SK-N-SH treated with all-trans-retinoic acid at 6 μM for 48 hours (cell line): ENCODE measurements around the gene ARSJ.

Source experiments
- ATAC-seq: fragments of 200-7000 bp; cut with Tn5 transposase; 3 replicates; pipeline ENCODE4 v1.9.1; 2020; ENCODE audit warnings: mild to moderate bottlenecking, moderate library complexity
- ARNTL ChIP-seq: fragments of 450-650 bp; formaldehyde crosslinking; IDR thresholded peaks from 2 replicates; pipeline ENCODE4 v1.5.0; 2020; ENCODE audit warnings: low read depth, mild to moderate bottlenecking, moderate library complexity, borderline replicate concordance
- BACH2 ChIP-seq: fragments of 250-450 bp; sonication (Bioruptor Pico); IDR thresholded peaks from 2 replicates; pipeline ENCODE4 v1.9.0; 2021; ENCODE audit warnings: mild to moderate bottlenecking, borderline replicate concordance
- CSDC2 ChIP-seq: fragments of 250-450 bp; sonication (Bioruptor Pico); IDR thresholded peaks from 2 replicates; pipeline ENCODE4 v1.5.0; 2020; ENCODE audit warnings: mild to moderate bottlenecking, moderate library complexity
- GLIS3 ChIP-seq: fragments of 250-450 bp; sonication (Bioruptor Pico); IDR thresholded peaks from 2 replicates; pipeline ENCODE4 v1.5.0; 2020; ENCODE audit warnings: mild to moderate bottlenecking, moderate library complexity
- ISL1 ChIP-seq: fragments of 250-450 bp; sonication (Bioruptor Pico); IDR thresholded peaks from 2 replicates; pipeline ENCODE4 v2.1.2; 2022; ENCODE audit warnings: mild to moderate bottlenecking, moderate library complexity
- PPARA ChIP-seq: fragments of 250-450 bp; sonication (Bioruptor Pico); IDR thresholded peaks from 2 replicates; pipeline ENCODE4 v1.5.0; 2020; ENCODE audit warnings: mild to moderate bottlenecking, borderline replicate concordance
- TCF4 ChIP-seq: fragments of 250-450 bp; sonication (Bioruptor Pico); IDR thresholded peaks from 2 replicates; pipeline ENCODE4 v1.8.0; 2021; ENCODE audit warnings: mild to moderate bottlenecking, moderate library complexity, borderline replicate concordance
- TOX ChIP-seq: fragments of 250-450 bp; sonication (Bioruptor Pico); IDR thresholded peaks from 2 replicates; pipeline ENCODE4 v1.8.0; 2021; ENCODE audit warnings: mild to moderate bottlenecking, moderate library complexity, borderline replicate concordance
- ZC3H10 ChIP-seq: fragments of 250-450 bp; sonication (Bioruptor Pico); IDR thresholded peaks from 2 replicates; pipeline ENCODE4 v1.5.1; 2021; ENCODE audit warnings: mild to moderate bottlenecking, moderate library complexity
- ZFP3 ChIP-seq: fragments of 250-450 bp; sonication (Bioruptor Pico); IDR thresholded peaks from 2 replicates; pipeline ENCODE4 v1.5.0; 2020; ENCODE audit warnings: mild to moderate bottlenecking, moderate library complexity
- ZFP30 ChIP-seq: fragments of 450-650 bp; formaldehyde crosslinking; IDR thresholded peaks from 2 replicates; pipeline ENCODE4 v1.5.0; 2022; ENCODE audit warnings: mild to moderate bottlenecking, moderate library complexity
- ZNF565 ChIP-seq: fragments of 450-650 bp; formaldehyde crosslinking; conservative IDR thresholded peaks from 2 replicates; pipeline ENCODE4 v1.5.0; 2020; ENCODE audit warnings: low read depth, mild to moderate bottlenecking, moderate library complexity
- ZNF70 ChIP-seq: fragments of 450-650 bp; formaldehyde crosslinking; IDR thresholded peaks from 2 replicates; pipeline ENCODE4 v1.5.0; 2020; ENCODE audit warnings: mild to moderate bottlenecking, moderate library complexity
- ZNF8 ChIP-seq: fragments of 450-650 bp; formaldehyde crosslinking; IDR thresholded peaks from 2 replicates; pipeline ENCODE4 v1.5.0; 2020; ENCODE audit warnings: mild to moderate bottlenecking, moderate library complexity
- TF ChIP-seq, protein P1 (sequence below): fragments of 250-450 bp; sonication (Bioruptor Pico); IDR thresholded peaks from 2 replicates; pipeline ENCODE4 v1.5.1; 2020; ENCODE audit warnings: low read depth, mild to moderate bottlenecking, moderate library complexity
- TF ChIP-seq, protein P2 (sequence below): fragments of 250-450 bp; sonication (Bioruptor Pico); IDR thresholded peaks from 2 replicates; pipeline ENCODE4 v1.8.0; 2020; ENCODE audit warnings: mild to moderate bottlenecking, moderate library complexity, borderline replicate concordance
- TF ChIP-seq, protein P3 (sequence below): fragments of 250-450 bp; sonication (Bioruptor Pico); IDR thresholded peaks from 2 replicates; pipeline ENCODE4 v1.8.0; 2021; ENCODE audit warnings: low read depth, mild to moderate bottlenecking, moderate library complexity, borderline replicate concordance
- TF ChIP-seq, protein P4 (sequence below): fragments of 250-450 bp; sonication (Bioruptor Pico); IDR thresholded peaks from 2 replicates; pipeline ENCODE4 v1.5.1; 2021; ENCODE audit warnings: mild to moderate bottlenecking, moderate library complexity
- TF ChIP-seq, protein P5 (sequence below): fragments of 250-450 bp; sonication (Bioruptor Pico); IDR thresholded peaks from 2 replicates; pipeline ENCODE4 v1.5.0; 2020; ENCODE audit warnings: mild to moderate bottlenecking, moderate library complexity

The ARSJ gene

DNA sequence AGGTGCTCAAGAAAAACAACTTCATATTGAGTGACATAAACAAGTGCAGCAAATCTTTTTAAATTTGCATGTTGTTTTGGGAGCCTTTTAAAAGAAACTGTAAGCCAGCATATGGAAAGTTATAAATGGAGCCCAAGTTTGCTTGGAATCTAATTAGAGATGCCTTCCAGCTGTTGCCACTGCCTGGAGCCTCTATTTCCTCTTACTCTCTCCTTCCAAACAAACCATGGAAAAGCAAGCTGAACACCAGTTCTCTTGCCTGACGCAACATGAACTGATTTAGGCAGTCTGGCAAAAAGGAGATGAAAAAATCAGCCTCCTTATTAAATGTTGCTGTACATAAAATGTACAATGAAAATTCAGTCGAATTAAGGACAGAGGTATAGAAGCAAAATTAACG is 21.5 kb downstream of the ARSJ start:
- TF ChIP-seq, protein P1, sequence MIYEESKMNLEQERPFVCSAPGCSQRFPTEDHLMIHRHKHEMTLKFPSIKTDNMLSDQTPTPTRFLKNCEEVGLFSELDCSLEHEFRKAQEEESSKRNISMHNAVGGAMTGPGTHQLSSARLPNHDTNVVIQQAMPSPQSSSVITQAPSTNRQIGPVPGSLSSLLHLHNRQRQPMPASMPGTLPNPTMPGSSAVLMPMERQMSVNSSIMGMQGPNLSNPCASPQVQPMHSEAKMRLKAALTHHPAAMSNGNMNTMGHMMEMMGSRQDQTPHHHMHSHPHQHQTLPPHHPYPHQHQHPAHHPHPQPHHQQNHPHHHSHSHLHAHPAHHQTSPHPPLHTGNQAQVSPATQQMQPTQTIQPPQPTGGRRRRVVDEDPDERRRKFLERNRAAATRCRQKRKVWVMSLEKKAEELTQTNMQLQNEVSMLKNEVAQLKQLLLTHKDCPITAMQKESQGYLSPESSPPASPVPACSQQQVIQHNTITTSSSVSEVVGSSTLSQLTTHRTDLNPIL: no peak
- TF ChIP-seq, protein P2, sequence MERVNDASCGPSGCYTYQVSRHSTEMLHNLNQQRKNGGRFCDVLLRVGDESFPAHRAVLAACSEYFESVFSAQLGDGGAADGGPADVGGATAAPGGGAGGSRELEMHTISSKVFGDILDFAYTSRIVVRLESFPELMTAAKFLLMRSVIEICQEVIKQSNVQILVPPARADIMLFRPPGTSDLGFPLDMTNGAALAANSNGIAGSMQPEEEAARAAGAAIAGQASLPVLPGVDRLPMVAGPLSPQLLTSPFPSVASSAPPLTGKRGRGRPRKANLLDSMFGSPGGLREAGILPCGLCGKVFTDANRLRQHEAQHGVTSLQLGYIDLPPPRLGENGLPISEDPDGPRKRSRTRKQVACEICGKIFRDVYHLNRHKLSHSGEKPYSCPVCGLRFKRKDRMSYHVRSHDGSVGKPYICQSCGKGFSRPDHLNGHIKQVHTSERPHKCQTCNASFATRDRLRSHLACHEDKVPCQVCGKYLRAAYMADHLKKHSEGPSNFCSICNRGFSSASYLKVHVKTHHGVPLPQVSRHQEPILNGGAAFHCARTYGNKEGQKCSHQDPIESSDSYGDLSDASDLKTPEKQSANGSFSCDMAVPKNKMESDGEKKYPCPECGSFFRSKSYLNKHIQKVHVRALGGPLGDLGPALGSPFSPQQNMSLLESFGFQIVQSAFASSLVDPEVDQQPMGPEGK (CRISPR knock-in tag): no peak
- no peak for TF ChIP-seq GLIS3 (CRISPR knock-in tag)
- no peak for TF ChIP-seq ZC3H10 (CRISPR knock-in tag)
- TF ChIP-seq ZNF8 (CRISPR knock-in tag): no peak
- TF ChIP-seq, protein P3, sequence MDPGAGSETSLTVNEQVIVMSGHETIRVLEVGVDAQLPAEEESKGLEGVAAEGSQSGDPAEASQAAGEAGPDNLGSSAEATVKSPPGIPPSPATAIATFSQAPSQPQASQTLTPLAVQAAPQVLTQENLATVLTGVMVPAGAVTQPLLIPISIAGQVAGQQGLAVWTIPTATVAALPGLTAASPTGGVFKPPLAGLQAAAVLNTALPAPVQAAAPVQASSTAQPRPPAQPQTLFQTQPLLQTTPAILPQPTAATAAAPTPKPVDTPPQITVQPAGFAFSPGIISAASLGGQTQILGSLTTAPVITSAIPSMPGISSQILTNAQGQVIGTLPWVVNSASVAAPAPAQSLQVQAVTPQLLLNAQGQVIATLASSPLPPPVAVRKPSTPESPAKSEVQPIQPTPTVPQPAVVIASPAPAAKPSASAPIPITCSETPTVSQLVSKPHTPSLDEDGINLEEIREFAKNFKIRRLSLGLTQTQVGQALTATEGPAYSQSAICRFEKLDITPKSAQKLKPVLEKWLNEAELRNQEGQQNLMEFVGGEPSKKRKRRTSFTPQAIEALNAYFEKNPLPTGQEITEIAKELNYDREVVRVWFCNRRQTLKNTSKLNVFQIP (CRISPR knock-in tag): no peak
- TF ChIP-seq, protein P4, sequence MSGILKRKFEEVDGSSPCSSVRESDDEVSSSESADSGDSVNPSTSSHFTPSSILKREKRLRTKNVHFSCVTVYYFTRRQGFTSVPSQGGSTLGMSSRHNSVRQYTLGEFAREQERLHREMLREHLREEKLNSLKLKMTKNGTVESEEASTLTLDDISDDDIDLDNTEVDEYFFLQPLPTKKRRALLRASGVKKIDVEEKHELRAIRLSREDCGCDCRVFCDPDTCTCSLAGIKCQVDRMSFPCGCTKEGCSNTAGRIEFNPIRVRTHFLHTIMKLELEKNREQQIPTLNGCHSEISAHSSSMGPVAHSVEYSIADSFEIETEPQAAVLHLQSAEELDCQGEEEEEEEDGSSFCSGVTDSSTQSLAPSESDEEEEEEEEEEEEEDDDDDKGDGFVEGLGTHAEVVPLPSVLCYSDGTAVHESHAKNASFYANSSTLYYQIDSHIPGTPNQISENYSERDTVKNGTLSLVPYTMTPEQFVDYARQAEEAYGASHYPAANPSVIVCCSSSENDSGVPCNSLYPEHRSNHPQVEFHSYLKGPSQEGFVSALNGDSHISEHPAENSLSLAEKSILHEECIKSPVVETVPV (CRISPR knock-in tag): no peak
- TF ChIP-seq ARNTL (CRISPR knock-in tag): no peak
- no peak for TF ChIP-seq BACH2 (CRISPR knock-in tag)
- no peak for TF ChIP-seq ZFP3 (CRISPR knock-in tag)
- TF ChIP-seq ZNF70 (CRISPR knock-in tag): no peak
- no peak for TF ChIP-seq ISL1 (CRISPR knock-in tag)
- TF ChIP-seq, protein P5, sequence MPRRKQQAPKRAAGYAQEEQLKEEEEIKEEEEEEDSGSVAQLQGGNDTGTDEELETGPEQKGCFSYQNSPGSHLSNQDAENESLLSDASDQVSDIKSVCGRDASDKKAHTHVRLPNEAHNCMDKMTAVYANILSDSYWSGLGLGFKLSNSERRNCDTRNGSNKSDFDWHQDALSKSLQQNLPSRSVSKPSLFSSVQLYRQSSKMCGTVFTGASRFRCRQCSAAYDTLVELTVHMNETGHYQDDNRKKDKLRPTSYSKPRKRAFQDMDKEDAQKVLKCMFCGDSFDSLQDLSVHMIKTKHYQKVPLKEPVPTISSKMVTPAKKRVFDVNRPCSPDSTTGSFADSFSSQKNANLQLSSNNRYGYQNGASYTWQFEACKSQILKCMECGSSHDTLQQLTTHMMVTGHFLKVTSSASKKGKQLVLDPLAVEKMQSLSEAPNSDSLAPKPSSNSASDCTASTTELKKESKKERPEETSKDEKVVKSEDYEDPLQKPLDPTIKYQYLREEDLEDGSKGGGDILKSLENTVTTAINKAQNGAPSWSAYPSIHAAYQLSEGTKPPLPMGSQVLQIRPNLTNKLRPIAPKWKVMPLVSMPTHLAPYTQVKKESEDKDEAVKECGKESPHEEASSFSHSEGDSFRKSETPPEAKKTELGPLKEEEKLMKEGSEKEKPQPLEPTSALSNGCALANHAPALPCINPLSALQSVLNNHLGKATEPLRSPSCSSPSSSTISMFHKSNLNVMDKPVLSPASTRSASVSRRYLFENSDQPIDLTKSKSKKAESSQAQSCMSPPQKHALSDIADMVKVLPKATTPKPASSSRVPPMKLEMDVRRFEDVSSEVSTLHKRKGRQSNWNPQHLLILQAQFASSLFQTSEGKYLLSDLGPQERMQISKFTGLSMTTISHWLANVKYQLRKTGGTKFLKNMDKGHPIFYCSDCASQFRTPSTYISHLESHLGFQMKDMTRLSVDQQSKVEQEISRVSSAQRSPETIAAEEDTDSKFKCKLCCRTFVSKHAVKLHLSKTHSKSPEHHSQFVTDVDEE (CRISPR knock-in tag): no peak
- TF ChIP-seq TOX (CRISPR knock-in tag): no peak
- no peak for TF ChIP-seq ZNF565 (CRISPR knock-in tag)
- no peak for TF ChIP-seq TCF4 (CRISPR knock-in tag)
- no peak for TF ChIP-seq CSDC2 (CRISPR knock-in tag)

DNA sequence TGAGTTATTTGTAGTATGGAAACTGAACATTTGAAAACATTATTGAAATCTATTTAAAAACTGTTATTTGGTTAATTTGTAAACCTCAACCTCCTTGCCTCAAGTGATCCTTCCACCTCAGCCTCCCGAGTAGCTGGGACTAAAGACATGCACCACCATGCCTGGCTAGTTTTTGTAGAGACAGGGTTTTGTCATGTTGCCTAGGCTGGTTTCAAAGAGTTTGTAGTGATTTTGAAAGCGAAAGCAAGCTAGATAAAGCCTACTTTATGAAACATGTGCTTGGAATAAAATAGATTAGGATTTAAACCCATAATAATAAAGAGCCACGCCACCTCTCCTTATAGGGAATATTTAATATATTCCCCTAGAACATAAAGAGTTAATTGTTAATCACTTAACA is 23.5 kb downstream of the ARSJ start:
- TF ChIP-seq, protein P5 (CRISPR knock-in tag): no peak
- no peak for TF ChIP-seq ZC3H10 (CRISPR knock-in tag)
- TF ChIP-seq, protein P4 (CRISPR knock-in tag): no peak
- TF ChIP-seq GLIS3 (CRISPR knock-in tag): no peak
- no peak for TF ChIP-seq PPARA (CRISPR knock-in tag)
- TF ChIP-seq ZFP30 (CRISPR knock-in tag): no peak
- no peak for TF ChIP-seq CSDC2 (CRISPR knock-in tag)
- TF ChIP-seq ZFP3 (CRISPR knock-in tag): no peak
- ATAC-seq: no peak

More for the DNA sequence above, 21.5 kb downstream of the ARSJ start:
- no peak for ATAC-seq
